ENCODE measurements around the gene SRPX2. TPM values are rescaled to one million over a fixed set of nuclear protein-coding genes. Genes with fewer than 3 reads are reported as not detected.

Gene SRPX2
- total RNA-seq, 1 experiment from 2014 or later: 2.4 TPM

GRCh38 chrX:100606753-100607152, 37.2 kb upstream of the SRPX2 start:
- intact Hi-C loops (cut with micrococcal nuclease): no loop called here
- ChIA-PET CTCF (no interaction called here), RAD21 (ENCODE audit: low non-redundant PET in 1 of 2, low total read pairs in 2 of 2, uncharacterized antibody in 2 of 2, unreplicated experiment in 2 of 2) (no interaction called here), POLR2A (no interaction called here)
- ATAC-seq: no peak
- Histone ChIP-seq H3K79me2 (ENCODE audit: insufficient read depth, low read length) (no peaks in the 10 kb centered on the region), H3K4me2 (ENCODE audit: low read length) (no peak overlapping the region), H2AFZ (ENCODE audit: low read depth, low read length, poor library complexity, severe bottlenecking) (no peak overlapping the region), H3K4me3 (replicated peaks in 1 of 2; ENCODE audit: low read depth in 1 of 2, low read length in 2 of 2) (no peak overlapping the region), H3K4me1 (ENCODE audit: control insufficient read depth in 1 of 2, insufficient read depth in 2 of 2, low read length in 2 of 2) (no peaks in the 10 kb centered on the region), H3K36me3 (ENCODE audit: control insufficient read depth in 1 of 2, insufficient read depth in 2 of 2, low read length in 2 of 2) (no peaks in the 10 kb centered on the region), H3K9ac (ENCODE audit: low read length) (no peak overlapping the region), H3K9me2 (ENCODE audit: insufficient read depth) (no peaks in the 10 kb centered on the region), H3K9me3 (ENCODE audit: control insufficient read depth in 1 of 2, insufficient read depth in 1 of 2, low read depth in 1 of 2, low read length in 2 of 2) (no peaks in the 10 kb centered on the region), H3K27me3 (ENCODE audit: insufficient read depth, low read length) (no peaks in the 10 kb centered on the region), H4K20me1 (ENCODE audit: insufficient read depth) (no peaks in the 10 kb centered on the region), H3K27ac (ENCODE audit: low read depth, low read length) (no peak overlapping the region)
- BruUV-seq (replicated peaks): no TSS peak
- no peak for DNase-seq (ENCODE audit: low read depth, low spot score)
- TF ChIP-seq ATF3 (IDR thresholded peaks at IDR 0.05) (no peak), EZH2 (IDR thresholded peaks at IDR 0.05) (no peak), REST (IDR thresholded peaks at IDR 0.05; ENCODE audit: low read depth) (no peak), POLR2AphosphoS5 (IDR thresholded peaks at IDR 0.05; ENCODE audit: low read depth, low read length) (no peak), SRF (IDR thresholded peaks at IDR 0.05; ENCODE audit: low read depth) (no peak), FOSL1 (IDR thresholded peaks at IDR 0.05; ENCODE audit: low read depth) (no peak), YY1 (IDR thresholded peaks at IDR 0.05; ENCODE audit: extremely low read depth, insufficient replicate concordance, low read depth, low read length) (no peak), JUND (IDR thresholded peaks at IDR 0.05) (no peak)

Measured in HCT116 (cell line).